Islet of Langerhans (tissue), 1 donor: ENCODE results near the gene CXCR5.
"Not testable (repeated sequence)": the region's sequence is repeated elsewhere in the genome, so short reads cannot be mapped to it uniquely, and the experiment has no call there.

Source experiments
- FAIRE-seq: peaks from one replicate; lab custom pipeline; 2011; peaks lifted over from hg19 to GRCh38; lab: Jason Lieb, UNC

Gene CXCR5

GRCh38 chr11:118883368-118884071 lies at the start of gene CXCR5:
Gene CXCR5 (plus strand): TSS chr11:118883892. CDS start chr11:118883942, 50 bp downstream.
- no peak for FAIRE-seq

GRCh38 chr11:118834427-118835028 lies 49.2 kb upstream of the CXCR5 start:
- no peak for FAIRE-seq

- FAIRE-seq: no peak
Observed at GRCh38 chr11:118837868-118838267, 45.8 kb upstream of the CXCR5 start.

GRCh38 chr11:118838905-118839553 lies 44.7 kb upstream of the CXCR5 start:
- FAIRE-seq: no peak

- FAIRE-seq: no peak
Observed at GRCh38 chr11:118841469-118842242, 42.0 kb upstream of the CXCR5 start.

- FAIRE-seq: no peak
Observed at GRCh38 chr11:118842369-118842768, 41.3 kb upstream of the CXCR5 start.

- FAIRE-seq: not testable (repeated sequence)
Observed at GRCh38 chr11:118842843-118843242, 40.8 kb upstream of the CXCR5 start.

GRCh38 chr11:118843565-118843964 lies 40.1 kb upstream of the CXCR5 start:
- no peak for FAIRE-seq

- FAIRE-seq: no peak
Observed at GRCh38 chr11:118845369-118845768, 38.3 kb upstream of the CXCR5 start.

GRCh38 chr11:118846181-118846935 lies 37.3 kb upstream of the CXCR5 start:
- FAIRE-seq: no peak

- no peak for FAIRE-seq
Observed at GRCh38 chr11:118849825-118850224, 33.9 kb upstream of the CXCR5 start.

GRCh38 chr11:118851970-118852369 lies 31.7 kb upstream of the CXCR5 start:
- FAIRE-seq: no peak

GRCh38 chr11:118853678-118854077 lies 30.0 kb upstream of the CXCR5 start:
- no peak for FAIRE-seq

- FAIRE-seq: no peak
Observed at GRCh38 chr11:118856314-118856713, 27.4 kb upstream of the CXCR5 start.

GRCh38 chr11:118857385-118857784 lies 26.3 kb upstream of the CXCR5 start:
- no peak for FAIRE-seq

GRCh38 chr11:118859973-118860372 lies 23.7 kb upstream of the CXCR5 start:
- no peak for FAIRE-seq

GRCh38 chr11:118868659-118869058 lies 15.0 kb upstream of the CXCR5 start:
- FAIRE-seq: no peak

GRCh38 chr11:118870396-118871343 lies 13.0 kb upstream of the CXCR5 start:
- FAIRE-seq: no peak

GRCh38 chr11:118872403-118872821 lies 11.3 kb upstream of the CXCR5 start:
- no peak for FAIRE-seq

GRCh38 chr11:118873804-118874203 lies 9.9 kb upstream of the CXCR5 start:
- no peak for FAIRE-seq

GRCh38 chr11:118876286-118876685 lies 7.4 kb upstream of the CXCR5 start:
- no peak for FAIRE-seq
